HCT116 (cell line): ENCODE results near the gene CDH4.

ENCODE experiments used
- CTCF ChIP-seq, 3 experiments: fragments of 200-600 bp in 1 of 3; sonication (generic) in 1 of 3; IDR thresholded peaks in 2 of 3; conservative IDR thresholded peaks in 1 of 3; 2 replicates each; pipeline ENCODE4 v1.5.1; 2012 to 2017; ENCODE audit warnings: low read depth in 2 of 3, low read length in 2 of 3, antibody characterized with exemption in 1 of 3, borderline replicate concordance in 1 of 3, control low read depth in 1 of 3, mild to moderate bottlenecking in 1 of 3, mixed read lengths in 1 of 3, mixed run types in 1 of 3, moderate library complexity in 1 of 3; ENCODE audit not compliant: insufficient read depth in 1 of 3
- ELF1 ChIP-seq: IDR thresholded peaks from 2 replicates; pipeline ENCODE4 v1.6.1; 2012; ENCODE audit warnings: low read depth, borderline replicate concordance
- EZH2 ChIP-seq: fragments of 200-600 bp; sonication (generic); IDR thresholded peaks from 2 replicates; pipeline ENCODE4 v1.6.1; 2017; ENCODE audit warnings: antibody characterized with exemption, mixed run types
- EZH2phosphoT487 ChIP-seq: fragments of 200-600 bp; IDR thresholded peaks from 2 replicates; pipeline ENCODE4 v1.6.1; 2018; ENCODE audit warnings: antibody characterized with exemption, borderline replicate concordance
- JUND ChIP-seq: IDR thresholded peaks from 2 replicates; pipeline ENCODE4 v1.6.1; 2012
- POLR2A ChIP-seq: IDR thresholded peaks from 2 replicates; pipeline ENCODE4 v1.7.0; 2011; ENCODE audit warnings: borderline replicate concordance; ENCODE audit not compliant: insufficient read depth, insufficient read length; ENCODE audit errors: extremely low read depth
- POLR2AphosphoS5 ChIP-seq: IDR thresholded peaks from 2 replicates; pipeline ENCODE4 v1.6.1; 2011; ENCODE audit warnings: mild to moderate bottlenecking, low read depth, low read length, moderate library complexity
- REST ChIP-seq: IDR thresholded peaks from 2 replicates; pipeline ENCODE4 v1.6.1; 2012; ENCODE audit warnings: low read depth
- ZBTB33 ChIP-seq: IDR thresholded peaks from 2 replicates; pipeline ENCODE4 v1.6.1; 2011; ENCODE audit warnings: mild to moderate bottlenecking, low read length, moderate library complexity; ENCODE audit not compliant: insufficient replicate concordance; ENCODE audit errors: extremely low read depth
- TF ChIP-seq, protein P1 (sequence below): IDR thresholded peaks from 2 replicates; pipeline ENCODE4 v1.6.1; 2012
- TF ChIP-seq, protein P2 (sequence below): IDR thresholded peaks from 2 replicates; pipeline ENCODE4 v1.6.1; 2012

DNA sequence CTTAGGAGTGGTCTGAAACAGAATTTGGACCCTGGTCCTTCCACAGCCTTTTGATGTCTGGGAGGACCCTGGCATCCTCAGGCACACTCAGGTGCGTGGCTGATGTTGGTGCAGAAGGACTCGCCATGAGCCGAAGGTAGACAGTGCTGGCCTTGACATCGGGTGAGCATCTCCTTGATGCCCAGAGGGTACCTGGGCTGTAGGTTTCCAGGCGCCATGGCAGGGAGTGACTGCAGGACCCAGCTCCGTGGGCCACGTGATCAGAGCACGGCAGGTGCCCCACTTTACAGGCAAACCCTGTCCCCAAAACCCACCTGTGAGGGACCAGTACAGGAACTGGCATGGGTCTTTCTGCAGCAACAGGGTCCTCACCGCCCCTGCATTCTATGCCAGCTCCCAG, 319.2 kb downstream of the CDH4 start:
- TF ChIP-seq, protein P1, sequence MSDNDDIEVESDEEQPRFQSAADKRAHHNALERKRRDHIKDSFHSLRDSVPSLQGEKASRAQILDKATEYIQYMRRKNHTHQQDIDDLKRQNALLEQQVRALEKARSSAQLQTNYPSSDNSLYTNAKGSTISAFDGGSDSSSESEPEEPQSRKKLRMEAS = no peak
- TF ChIP-seq CTCF (IDR thresholded peaks at IDR 0.05 in 2 of 3, conservative IDR thresholded peaks at IDR 0.05 in 1 of 3; ENCODE audit: borderline replicate concordance in 1 of 3, insufficient read depth in 1 of 3, low read depth in 2 of 3, low read length in 2 of 3) (no peak), POLR2AphosphoS5 (no peak), ELF1 (no peak), REST (no peak), POLR2A (no peak), EZH2phosphoT487 (no peak), EZH2 (no peak), ZBTB33 (no peak), JUND (no peak)
- TF ChIP-seq, protein P2, sequence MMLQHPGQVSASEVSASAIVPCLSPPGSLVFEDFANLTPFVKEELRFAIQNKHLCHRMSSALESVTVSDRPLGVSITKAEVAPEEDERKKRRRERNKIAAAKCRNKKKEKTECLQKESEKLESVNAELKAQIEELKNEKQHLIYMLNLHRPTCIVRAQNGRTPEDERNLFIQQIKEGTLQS = no peak
